Lung (tissue), 12 donors: Measurements from ENCODE around the gene WDR43. TPM values are rescaled to one million over a fixed set of nuclear protein-coding genes. Genes with fewer than 3 reads are reported as not detected.

Experiments used
- ATAC-seq: fragments of 200-7000 bp; cut with Tn5 transposase; one replicate; pipeline ENCODE4 v1.9.1; 2020; ENCODE audit warnings: moderate number of reproducible peaks; ENCODE audit not compliant: insufficient read depth, low FRiP score
- DNase-seq, 3 donors: peaks; one replicate each; pipeline ENCODE4 v3.0.0-alpha.2; 2013 to 2017
- H3K27ac ChIP-seq, 2 donors: one replicate each; pipeline ENCODE4 v1.5.1; 2013; ENCODE audit warnings: mild to moderate bottlenecking in 2 of 2, moderate library complexity in 2 of 2, control low read depth in 1 of 2, inconsistent platforms in 1 of 2, low read depth in 1 of 2, low read length in 1 of 2
- H3K27me3 ChIP-seq, 3 donors: one replicate each; pipeline ENCODE4 v1.5.1; 2013; ENCODE audit warnings: low read length in 2 of 3; ENCODE audit not compliant: control insufficient read depth in 3 of 3, insufficient read depth in 3 of 3
- H3K36me3 ChIP-seq, 4 donors: one replicate each; pipeline ENCODE4 v1.5.1; 2013; ENCODE audit warnings: low read length in 4 of 4, mild to moderate bottlenecking in 1 of 4, moderate library complexity in 1 of 4; ENCODE audit not compliant: control insufficient read depth in 4 of 4, insufficient read depth in 4 of 4
- H3K4me1 ChIP-seq, 5 donors: one replicate each; pipeline ENCODE4 v1.5.1; 2013; ENCODE audit warnings: low read length in 5 of 5, mild to moderate bottlenecking in 2 of 5, moderate library complexity in 1 of 5; ENCODE audit not compliant: control insufficient read depth in 5 of 5, insufficient read depth in 5 of 5
- H3K4me3 ChIP-seq: one replicate; pipeline ENCODE4 v1.5.1; 2013; ENCODE audit warnings: mild to moderate bottlenecking, control low read depth, moderate library complexity
- H3K9ac ChIP-seq, 2 donors: one replicate each; pipeline ENCODE4 v1.5.1; 2013; ENCODE audit warnings: low read length in 2 of 2, control low read depth in 1 of 2; ENCODE audit not compliant: insufficient read depth in 1 of 2
- H3K9me3 ChIP-seq, 4 donors: one replicate each; pipeline ENCODE4 v1.5.1; 2013; ENCODE audit warnings: low read length in 3 of 4, mild to moderate bottlenecking in 1 of 4, moderate library complexity in 1 of 4; ENCODE audit not compliant: control insufficient read depth in 4 of 4, insufficient read depth in 3 of 4
- WGBS, 2 donors: extraction: QIAGEN DNeasy Blood & Tissue Kit; methylation state at CpG; one replicate each; pipeline ENCODE4 v1.1.7; 2013; 5-methylcytosine and 5-hydroxymethylcytosine counted together
- polyA plus RNA-seq, 2 donors: library from polyadenylated mRNA; stranded (reverse); fragments of 200-250 nt; gene quantifications; one replicate each; pipeline ENCODE4 v1.2.1, GENCODE V29; 2013
- total RNA-seq, 2 donors: library from RNA; depleted of rRNA in 1 of 2; stranded (reverse); fragments of >200 nt in 1 of 2; gene quantifications; one replicate each; pipeline ENCODE4 v1.2.1, GENCODE V29; 2014 to 2021
- TF ChIP-seq, protein P1 (sequence below): IDR thresholded peaks from 2 replicates; pipeline ENCODE4 v1.5.1; 2012; ENCODE audit warnings: mild to moderate bottlenecking; ENCODE audit errors: control extremely low read depth, extremely low read depth
- donor health status: control.
- donor health status: control.
- donor health status: Bipolar disorder and iron deficiency.
- donor health status: healthy.
- donor health status: DM: yes; HTN: yes; CAD: no.

The WDR43 gene
- total and polyA plus RNA-seq, 4 donors = 8.2 to 40.2 (median 28.1) TPM

DNA sequence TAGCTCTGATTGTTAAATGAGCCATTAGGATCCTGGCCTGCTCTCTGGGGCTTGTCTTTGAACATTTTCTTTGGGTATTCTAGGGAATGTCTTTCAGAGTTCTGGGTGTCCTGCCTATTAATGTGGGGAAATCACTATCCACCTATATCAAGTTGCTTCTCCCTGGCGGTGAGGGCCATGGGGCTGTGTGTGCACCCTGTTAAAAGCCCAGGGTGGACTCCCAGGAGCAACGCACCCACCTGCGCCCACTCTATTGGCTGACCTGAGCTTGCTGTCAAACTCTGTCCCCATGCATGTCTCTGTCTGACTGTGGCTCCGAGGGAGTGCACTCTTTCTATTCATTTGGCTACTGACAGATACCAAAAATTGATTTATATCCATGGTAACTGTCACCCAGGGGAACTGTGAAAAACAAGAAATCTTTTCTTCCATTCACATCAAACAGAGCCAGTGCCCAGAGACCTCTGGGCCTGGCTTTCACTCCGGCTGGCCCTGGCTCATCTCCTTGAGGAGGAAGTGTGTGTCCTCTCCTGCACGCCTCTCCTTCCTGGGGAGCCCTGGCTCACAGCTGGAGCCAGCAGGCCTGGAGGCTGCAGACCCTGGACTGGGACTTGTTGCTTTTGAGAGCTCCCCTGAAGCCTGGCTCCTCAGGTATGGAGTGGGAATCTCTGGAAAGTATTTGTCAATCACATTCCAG, 76.1 kb downstream of the WDR43 start:
- TF ChIP-seq, protein P1, sequence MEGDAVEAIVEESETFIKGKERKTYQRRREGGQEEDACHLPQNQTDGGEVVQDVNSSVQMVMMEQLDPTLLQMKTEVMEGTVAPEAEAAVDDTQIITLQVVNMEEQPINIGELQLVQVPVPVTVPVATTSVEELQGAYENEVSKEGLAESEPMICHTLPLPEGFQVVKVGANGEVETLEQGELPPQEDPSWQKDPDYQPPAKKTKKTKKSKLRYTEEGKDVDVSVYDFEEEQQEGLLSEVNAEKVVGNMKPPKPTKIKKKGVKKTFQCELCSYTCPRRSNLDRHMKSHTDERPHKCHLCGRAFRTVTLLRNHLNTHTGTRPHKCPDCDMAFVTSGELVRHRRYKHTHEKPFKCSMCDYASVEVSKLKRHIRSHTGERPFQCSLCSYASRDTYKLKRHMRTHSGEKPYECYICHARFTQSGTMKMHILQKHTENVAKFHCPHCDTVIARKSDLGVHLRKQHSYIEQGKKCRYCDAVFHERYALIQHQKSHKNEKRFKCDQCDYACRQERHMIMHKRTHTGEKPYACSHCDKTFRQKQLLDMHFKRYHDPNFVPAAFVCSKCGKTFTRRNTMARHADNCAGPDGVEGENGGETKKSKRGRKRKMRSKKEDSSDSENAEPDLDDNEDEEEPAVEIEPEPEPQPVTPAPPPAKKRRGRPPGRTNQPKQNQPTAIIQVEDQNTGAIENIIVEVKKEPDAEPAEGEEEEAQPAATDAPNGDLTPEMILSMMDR = no peak
- H3K27ac ChIP-seq = no peak overlapping the region
- H3K9ac ChIP-seq = no peak overlapping the region
- no peaks in the 10 kb centered on the region for H3K4me1 ChIP-seq
- DNase-seq (no peak), ATAC-seq (no peak)
- H3K36me3 ChIP-seq = no peaks in the 10 kb centered on the region
- WGBS, 2 donors = 76 to 80% methylated on average over 6 of the region's 6 CpGs
- no peaks in the 10 kb centered on the region for H3K27me3 ChIP-seq
- no peaks in the 10 kb centered on the region for H3K9me3 ChIP-seq
- H3K4me3 ChIP-seq = no peak overlapping the region

- Histone ChIP-seq H3K27ac (no peak overlapping the region), H3K4me3 (no peak overlapping the region), H3K27me3 (no peaks in the 10 kb centered on the region), H3K9me3 (no peaks in the 10 kb centered on the region), H3K36me3 (no peaks in the 10 kb centered on the region), H3K4me1 (no peaks in the 10 kb centered on the region), H3K9ac (no peak overlapping the region)
- ATAC-seq (no peak), DNase-seq (no peak)
- 71 to 73% methylated on average over 6 of the region's 6 CpGs for whole genome bisulfite sequencing, 2 donors
- TF ChIP-seq, protein P1 = no peak
These were observed 78.4 kb downstream of the WDR43 start for GRCh38 chr2:28972778-28973335.

DNA sequence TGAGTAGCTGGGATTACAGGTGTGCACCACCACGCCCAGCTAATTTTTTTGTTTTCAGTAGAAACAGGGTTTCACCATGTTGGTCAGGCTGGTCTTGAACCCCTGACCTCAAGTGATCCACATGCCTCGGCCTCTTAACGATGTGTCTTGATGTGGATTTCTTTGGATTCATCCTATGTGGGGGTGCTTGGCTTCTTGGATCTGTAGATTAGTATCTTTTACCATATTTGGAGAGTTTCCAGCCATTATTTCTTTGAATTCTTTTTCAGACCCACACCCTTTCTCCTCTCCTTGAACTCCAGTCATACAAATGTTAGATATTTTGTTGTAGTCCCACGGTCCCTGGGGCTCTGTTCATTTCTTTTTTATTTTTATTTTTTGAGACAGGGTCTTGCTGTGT, 79.8 kb downstream of the WDR43 start:
- Histone ChIP-seq H3K9ac (no peak overlapping the region), H3K9me3 (no peaks in the 10 kb centered on the region), H3K36me3 (no peaks in the 10 kb centered on the region), H3K4me3 (no peak overlapping the region), H3K27me3 (no peaks in the 10 kb centered on the region), H3K27ac (no peak overlapping the region), H3K4me1 (no peaks in the 10 kb centered on the region)
- TF ChIP-seq, protein P1 = no peak
- no peak for DNase-seq
- 93 to 95% methylated on average over 4 of the region's 4 CpGs for WGBS, 2 donors
- ATAC-seq = no peak
